CD4-positive, alpha-beta T cell treated with Interleukin-6 at 100 ng/mL for 8 hours (primary cell): ENCODE results near the gene LDHAL6B.
"Not testable (repeated sequence)": the region's sequence is repeated elsewhere in the genome, so short reads cannot be mapped to it uniquely, and the experiment has no call there.

ENCODE experiments used
- DNase-seq: peaks from one replicate; pipeline ENCODE4 v3.0.0-alpha.2; 2020; ENCODE audit warnings: mixed read lengths, low spot score

LDHAL6B gene

DNA sequence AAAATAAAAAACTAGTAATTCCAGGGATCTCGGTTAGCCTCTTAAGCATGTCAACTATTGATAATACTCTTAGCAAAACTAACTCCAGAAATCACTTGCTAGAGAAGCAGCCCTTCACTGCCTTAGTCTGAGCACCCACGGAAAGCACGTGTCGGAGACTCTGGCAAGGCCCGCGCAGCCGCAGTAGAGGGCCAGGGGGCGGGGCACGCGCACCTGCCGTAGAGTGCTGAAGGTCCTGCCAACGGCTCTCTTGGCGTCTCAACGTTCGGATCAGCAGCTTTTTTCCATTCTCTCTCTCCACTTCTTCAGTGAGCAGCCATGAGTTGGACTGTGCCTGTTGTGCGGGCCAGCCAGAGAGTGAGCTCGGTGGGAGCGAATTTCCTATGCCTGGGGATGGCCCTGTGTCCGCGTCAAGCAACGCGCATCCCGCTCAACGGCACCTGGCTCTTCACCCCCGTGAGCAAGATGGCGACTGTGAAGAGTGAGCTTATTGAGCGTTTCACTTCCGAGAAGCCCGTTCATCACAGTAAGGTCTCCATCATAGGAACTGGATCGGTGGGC, at the start of gene LDHAL6B:
Gene LDHAL6B, plus strand, starts transcription at position 221 of the 561 bp plus-strand sequence. Its CDS starts 98 bp downstream, at position 319.
- no peak for DNase-seq

DNA sequence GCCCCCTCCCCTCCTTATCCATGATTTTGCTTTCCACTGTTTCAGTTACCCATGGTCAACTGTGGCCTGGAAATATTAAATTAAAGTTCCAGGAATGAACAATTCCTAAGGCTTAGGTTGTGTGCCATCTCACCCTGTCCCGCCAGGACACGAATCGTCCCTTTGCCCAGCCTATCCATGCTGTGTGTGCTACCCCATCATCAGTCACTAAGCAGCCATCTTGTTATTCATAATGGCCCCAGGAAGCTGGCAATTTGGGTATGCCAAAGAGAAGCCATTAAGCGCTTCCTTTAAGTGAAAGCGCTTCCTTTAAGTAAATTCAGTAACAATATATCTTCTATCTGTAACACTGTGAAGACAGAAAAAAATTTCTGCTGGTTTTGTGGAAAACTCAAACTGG, 49.2 kb upstream of the LDHAL6B start:
- DNase-seq, result no peak

DNA sequence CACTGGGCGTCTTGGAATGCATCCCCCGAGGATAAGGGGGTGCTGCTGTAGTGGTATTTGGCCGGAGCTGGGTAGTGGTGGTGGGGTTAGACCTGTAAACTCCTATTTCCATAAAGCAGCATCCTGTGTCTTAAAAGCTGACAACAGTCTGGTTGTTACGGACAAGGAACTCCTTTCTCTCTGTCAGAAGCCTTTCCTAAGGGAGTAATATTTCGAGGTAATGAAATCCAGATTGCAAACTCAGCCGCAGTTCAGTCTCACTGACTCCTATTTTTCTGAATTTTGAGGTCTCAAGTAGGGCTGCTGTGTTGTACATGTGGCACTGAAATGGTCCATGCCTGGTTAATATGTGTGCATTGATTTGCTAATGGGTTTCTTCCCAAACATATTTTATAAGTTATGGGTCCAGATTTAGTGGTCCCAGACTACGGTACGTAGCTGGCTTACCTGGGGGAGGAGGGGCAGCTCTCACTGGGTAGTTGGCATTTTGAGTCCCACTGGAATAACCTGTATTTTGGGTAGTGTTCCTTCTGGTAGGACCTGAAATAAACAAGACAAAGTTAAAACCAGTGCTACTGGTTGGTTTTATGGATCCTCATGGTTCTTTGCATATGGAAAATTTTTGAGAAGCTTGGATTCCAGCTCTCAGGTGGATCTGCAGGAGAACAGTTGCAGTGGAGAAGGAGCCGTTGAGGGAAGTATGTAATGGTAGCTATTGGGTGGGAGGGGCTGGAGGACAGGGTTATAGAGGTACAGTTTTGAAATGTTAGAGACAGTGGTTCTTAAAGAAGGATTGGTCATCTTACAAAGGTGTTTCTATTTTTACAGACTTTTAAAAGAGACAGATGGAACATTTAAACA, 48.6 kb upstream of the LDHAL6B start:
- DNase-seq, result no peak

DNA sequence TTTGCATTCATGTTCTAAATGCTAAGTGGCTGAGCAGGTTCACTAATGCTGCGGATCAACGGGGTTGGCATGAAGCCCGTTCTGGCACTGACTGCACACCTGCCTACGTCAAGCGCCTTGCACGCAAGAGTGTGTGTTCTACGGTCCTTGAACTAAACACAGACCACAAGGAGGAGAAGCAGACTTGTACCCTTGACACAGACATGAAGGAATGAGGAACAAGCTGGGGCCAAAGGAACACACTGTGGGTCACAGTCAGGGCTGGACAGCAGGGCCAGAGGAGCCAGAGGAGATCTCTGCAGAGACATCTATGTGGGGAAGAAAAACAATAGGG, 48.0 kb upstream of the LDHAL6B start:
- no peak for DNase-seq

DNA sequence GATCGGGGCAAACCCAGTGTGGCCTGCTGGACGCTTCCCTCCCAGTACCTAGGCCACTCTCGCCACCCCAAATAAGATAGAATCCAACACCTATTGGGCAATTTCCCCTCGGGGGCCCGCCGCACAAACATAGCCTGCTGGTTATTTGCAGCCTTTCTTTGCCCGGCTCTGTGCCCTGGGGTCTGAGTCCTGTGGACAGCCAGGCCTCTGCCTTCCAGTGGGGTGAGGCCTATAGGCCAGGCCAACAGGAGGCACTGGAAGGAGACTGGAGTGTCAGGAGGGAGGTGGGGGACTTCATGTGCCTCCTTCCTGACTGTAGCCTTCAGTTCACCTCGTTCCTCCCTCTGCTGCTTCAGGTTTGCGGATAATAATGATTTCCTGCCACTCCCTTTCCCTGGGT, 47.4 kb upstream of the LDHAL6B start:
- DNase-seq, result no peak

DNA sequence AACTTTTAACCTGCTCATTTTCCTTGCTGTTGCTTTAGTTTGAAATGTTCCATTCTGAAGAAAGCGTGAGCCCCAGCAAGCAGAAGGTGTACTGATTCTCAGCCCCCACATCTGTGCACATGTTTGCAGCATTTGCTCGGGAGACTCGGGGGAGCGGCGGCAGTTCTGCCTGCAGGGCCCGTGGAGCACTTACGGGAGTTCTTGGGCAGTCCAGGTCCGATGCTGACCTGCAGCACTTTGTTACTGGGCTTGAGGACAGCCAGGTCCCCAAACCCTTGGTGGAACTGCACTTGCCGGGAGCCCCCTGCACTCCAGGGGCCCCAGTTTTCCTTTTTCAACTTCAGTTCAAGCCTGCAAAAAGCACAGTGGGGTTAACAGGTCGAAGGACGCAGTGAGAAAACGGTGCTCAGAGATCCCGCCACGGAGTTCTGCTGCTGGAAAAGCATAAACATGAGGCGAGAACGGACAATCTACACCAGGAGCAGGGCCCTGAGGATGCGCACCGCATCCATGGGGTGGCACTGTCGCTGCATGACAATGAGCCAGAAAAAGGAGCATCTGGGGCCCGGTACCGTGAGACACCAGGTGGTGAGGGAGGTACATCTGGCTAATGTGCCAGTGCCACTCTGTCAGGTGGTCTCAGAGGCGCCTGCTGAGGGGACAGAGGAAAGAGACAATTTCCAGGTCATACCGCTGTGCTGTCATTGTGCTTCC, 45.6 kb upstream of the LDHAL6B start:
- DNase-seq, result no peak

DNA sequence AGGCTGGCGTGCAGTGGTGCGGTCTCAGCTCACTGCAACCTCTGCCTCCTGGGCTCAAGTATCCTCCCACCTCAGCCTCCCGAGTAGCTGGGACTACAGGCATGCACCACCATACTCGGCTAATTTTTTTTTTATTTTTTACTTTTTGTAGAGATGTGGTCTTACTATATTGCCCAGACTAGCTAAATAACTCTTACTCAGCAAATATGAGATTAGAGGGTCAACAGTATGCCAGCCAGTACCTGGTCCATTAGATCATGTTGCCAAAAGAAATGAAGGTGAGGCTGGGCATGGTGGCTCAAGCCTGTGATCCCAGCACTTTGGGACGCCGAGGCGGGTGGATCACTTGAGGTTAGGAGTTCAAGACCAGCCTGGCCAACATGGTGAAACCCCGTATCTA, 44.6 kb upstream of the LDHAL6B start:
- not testable (repeated sequence) for DNase-seq

DNA sequence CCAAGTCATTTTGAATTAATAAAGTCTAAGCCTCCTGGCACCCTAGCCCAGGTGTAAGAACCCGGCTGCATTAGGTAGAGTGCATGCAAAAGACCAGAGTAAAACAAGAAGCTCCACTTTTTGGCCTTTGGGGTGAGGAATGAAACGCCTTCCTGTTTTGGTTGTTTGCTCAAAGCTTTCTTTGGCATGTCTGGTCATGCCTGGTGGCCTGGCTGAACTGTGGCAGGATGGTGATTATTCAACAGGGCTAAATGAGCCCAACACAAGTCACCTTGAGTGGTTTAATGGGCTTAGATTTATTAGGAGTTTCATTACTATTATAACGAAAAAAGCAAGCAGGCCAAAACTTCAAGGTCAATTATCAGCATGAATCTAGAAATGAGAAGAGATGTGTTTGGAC, 40.9 kb upstream of the LDHAL6B start:
- DNase-seq, result no peak

DNA sequence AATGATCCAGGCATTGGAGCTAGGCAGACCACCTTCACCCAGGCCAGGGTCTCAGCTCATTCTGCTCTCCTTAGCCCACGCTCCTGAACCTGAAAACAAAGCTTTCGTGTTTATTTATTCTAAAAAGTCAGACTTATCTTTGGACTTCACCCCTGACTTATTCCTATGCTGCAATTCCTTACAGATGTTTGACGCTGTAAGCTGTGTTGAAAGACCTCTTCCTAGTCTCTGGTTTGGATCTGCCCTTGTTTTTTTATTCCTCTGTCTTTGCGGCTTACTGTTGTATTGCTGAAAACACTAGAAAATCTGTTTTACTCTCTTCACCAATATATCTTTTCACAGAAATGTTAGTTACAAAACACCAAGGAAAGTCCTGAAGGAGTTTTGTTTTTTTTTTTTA, 40.5 kb upstream of the LDHAL6B start:
- DNase-seq, result no peak

DNA sequence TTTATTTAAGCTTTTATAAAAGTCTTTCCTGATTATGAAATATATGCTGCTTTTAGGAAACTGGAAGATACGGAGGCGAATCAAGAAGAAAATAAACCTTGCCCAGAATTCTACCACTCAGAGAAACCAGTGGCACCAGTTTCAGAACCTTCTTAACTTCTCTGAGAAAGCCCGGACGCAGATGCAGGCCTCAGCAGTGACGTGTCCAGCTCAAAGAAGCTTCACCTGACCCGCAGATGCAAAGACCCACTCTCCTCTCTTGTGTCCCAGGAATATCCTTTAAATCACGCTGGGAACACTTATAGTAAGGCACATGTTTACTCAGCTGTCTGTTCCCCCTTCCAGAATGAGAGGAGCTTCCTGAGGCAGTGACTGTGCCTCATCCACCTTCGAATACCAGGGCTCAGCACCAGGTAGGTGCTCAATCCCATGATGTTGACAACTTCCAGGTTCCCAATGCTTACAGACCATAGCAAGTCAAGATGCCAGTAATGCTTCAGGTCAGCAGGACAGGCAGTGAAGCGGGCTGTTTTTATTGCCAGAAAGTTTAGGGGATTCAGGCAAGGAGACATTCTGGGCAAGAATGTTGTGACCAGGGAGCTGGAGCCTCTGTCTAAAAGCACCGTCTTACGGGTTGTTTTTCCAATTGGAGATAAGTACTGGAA, 39.9 kb upstream of the LDHAL6B start:
- no peak for DNase-seq

DNA sequence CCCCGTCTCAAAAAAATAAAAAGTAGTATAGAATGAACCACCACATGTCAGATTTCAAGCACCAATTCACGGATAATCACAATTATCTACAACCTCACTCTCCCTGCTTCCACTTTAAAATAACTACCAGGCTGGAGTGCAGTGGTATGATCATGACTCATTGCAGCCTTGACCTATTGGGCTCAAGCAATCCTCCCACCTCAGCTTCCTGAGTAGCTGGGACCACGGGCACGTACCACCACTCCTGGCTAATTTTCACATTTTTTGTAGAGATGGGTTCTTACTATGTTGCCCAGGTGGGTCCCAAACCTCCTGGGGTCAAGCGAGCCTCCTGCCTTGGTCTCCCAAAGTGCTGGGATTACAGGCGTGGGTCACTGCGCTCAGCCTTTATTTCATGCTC, 38.1 kb upstream of the LDHAL6B start:
- DNase-seq, result no peak

DNA sequence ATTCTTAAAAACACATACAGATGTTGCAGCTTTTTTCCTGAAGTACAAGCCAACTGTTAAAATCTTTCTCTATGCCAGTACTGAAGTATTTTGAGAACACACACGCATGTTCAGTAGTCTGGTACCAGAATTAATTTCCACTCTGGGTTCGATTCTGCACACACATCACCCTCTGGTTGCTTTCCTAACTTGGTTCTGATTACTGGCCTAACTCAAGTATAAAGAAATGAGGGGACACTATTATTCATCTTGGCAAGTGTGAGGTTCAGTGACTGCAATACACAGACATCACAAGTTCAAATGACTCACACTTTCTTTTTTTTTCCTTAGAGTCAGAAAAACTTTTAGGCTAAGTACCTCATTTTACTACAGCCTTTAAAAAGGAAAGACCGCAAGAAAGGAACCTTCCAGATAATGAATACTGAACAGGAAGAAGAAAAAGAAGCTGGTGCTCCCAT, 37.4 kb upstream of the LDHAL6B start:
- no peak for DNase-seq

DNA sequence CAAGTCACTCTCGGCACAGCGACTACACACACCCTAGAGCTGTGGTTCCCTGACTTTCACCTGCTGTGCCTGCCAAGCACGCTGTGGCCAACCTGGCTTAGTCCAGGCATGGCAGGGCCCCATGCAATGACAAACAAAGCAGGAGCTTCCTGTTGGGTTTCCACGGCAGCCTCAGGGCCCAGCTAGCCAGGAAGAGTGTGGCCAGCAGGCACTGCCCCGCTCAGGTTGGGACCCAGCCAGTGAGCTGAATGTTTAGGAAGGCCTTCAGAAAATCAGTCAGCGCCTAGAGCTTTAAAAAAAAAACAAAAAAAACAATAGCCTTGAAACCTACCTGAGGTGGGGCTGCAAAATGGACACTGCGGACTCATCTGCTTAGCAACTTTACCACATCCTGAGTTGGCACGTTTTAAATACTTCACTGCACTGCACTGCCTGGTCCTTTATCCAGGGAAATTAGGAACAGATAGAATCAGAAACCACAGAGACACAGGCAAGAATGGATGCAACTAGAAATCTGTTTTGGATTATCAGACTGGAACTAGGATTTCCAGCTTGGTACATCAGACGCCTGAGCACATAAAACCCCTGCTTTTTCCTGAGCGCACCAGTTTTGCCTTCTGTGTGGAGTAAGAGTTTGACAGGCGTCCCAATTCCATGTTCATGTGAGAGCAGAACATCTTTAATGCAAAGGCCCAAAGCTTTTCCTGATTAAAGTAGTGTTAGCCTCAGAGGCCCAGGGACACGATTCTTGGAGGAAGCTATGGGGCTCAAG, 36.2 kb upstream of the LDHAL6B start:
- no peak for DNase-seq

DNA sequence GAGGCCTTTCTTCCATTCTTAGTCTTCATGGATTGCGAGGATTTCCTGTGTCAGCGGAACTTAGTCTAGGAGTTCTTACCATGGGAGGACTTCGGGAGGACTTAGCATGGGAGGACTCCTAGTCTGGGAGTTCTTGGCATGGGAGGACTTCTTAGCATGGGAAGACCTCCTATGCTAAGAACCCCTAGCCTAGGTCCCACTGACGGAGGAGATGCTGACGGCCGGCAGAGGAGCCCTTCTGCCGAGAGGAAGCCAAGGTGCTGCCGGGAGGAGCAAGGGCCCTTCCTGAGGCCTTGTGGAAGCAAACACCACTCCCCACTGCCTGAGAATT, 35.6 kb upstream of the LDHAL6B start:
- no peak for DNase-seq

DNA sequence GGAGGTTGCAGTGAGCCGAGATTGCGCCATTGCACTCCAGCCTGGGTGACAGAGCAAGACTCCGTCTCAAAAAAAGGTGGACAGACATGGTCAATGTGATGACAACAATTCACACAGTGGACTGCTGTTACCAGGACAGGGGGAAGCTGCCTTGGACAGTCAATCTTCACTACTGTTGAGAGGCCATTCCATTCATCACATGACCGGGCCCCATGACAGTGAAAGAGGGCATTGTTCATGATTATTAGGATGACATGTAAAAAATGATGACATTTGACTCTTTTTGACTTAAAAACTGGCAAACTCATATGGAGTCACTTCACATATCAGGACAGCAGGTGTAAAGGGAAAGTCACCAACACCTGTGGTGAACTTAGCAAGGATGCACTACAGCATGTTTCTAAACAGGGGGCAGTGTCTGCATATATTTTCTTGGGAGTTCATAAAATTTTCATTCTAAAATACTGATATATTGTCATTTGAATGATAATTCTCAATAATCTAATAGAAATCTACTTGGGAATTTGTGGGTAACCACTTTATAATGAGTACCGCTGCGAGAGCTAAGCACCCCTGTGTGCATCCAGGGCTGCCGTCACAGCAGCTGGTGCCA, 34.2 kb upstream of the LDHAL6B start:
- no peak for DNase-seq

DNA sequence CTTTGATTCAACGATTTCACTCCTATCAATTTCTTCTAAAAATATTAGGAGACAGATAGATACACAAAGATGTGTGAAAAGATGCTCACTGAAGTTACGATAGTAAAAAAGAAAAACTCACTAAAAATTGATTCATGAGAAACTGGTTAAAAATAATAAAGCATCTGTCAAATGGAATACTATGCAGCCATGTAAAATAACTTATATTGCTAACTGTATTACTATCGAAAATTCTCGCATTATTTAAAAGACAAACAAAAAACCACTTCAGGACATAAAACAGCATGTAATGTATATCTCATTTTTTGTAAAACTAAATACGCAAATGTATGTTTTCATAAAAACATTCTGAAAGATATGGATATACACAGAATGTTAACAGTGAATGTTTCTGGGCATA, 33.4 kb upstream of the LDHAL6B start:
- no peak for DNase-seq

DNA sequence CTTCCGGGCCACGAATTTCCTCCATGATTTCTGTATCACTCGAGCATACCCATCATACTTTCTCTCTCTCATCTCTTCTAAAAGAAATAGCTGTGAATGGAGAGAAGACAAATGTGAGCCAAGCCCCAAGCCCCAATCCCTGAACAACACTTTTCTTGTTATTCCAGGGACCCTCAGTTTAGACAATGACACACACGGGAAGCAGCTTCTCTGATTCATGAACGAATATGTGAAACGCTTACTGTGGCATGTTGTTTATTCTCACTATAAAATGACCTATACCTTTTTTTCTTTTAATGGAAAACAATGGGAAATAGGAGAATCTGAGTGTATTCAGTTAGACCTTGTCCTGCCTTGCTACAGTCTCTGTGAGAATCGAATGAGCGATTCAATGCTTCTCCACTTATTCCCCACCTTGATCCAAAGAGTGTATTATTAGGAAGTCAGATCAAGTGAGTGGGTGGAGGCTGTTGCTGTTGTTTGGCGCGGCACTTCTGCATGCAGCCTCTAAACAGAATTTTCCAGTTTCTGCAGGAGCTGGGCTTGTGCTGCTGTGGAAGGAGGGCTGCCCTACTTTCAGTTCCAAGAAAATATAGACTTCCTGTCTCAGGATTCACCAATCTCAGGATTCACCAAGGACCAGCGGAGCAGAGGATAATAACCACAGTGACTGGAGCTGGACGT, 32.4 kb upstream of the LDHAL6B start:
- DNase-seq, result no peak

DNA sequence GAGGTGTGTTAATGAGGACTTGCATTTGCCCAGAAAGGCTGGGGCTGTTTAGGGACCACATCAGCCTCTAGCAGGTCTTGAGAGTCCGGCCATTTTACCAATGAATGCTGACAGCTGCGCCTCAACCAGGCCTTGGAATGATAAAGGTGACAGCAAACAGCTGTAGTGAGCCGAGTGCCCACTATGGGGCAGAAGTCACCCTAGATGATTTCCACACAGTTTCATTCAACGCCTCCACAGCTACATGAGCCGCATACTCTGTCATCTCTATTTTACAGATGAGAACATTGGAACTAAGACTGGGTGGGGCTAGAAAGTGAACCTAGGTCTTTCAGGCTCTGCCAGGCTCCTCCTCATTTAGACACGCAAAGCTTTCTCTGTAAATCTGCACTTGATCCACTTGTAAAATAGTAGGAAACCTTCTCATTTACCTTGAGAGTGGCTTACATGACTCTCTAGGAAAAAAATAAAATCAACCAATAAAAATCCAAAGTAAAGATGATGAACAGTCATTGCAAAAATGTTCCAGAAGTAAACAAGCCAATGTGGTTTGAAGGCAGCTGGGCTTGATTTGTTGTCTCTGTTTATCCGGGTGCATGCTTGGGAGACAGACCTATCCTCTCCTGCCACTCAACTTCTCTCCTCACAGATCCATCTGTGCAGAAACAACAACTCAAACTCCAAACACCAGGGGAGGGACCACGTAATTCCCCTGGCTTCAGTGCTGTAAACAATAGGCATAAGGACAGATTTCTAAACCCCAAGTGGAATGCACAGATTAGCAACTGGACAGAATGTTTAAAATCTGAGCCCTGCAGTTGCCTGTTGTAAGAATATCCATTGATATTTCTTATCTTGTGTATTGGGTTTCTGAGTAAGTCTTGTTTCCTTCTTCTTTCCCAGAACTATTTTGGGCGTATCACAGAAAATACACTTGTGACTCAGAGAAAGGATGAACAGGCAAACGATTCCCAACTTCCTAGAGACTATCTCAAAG, 31.5 kb upstream of the LDHAL6B start:
- DNase-seq, result no peak

DNA sequence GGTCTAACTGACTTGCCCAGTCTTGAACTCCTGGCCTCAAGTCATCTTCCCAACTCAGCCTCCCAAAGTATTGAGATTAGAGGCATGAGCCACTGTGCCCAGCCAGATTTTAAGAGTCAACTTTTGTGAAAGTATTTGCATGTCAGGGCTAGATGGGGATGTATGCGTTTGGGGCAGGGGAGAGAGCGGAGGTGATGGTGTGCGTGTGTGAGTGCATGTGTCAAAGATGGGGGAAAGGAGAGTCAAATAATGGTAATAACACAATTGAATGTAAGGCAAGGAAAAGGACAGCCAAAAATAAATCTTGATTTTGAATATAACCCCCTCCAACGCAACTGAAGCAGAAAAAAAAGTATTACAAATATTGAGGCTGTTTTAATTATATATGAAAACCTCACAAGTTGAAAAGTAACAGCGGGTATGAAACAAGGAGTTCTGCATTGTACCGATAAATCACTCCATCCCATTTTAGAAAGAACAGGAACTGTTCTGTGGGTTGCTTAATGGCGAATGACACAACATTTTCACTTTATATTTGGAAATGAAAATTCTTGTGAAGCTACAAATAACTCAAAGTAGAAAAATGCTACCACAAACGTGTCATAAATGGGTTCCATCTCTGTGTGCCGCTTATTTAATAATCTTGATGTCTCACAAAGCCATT, 29.9 kb upstream of the LDHAL6B start:
- no peak for DNase-seq
